Measurements from ENCODE around the gene MYRIP. TPM values are rescaled to one million over a fixed set of nuclear protein-coding genes. Genes with fewer than 3 reads are reported as not detected.

MYRIP gene
- polyA plus RNA-seq, 1 of the 3 experiments (the other 2 are of a cell fraction): 1.2 TPM

DNA sequence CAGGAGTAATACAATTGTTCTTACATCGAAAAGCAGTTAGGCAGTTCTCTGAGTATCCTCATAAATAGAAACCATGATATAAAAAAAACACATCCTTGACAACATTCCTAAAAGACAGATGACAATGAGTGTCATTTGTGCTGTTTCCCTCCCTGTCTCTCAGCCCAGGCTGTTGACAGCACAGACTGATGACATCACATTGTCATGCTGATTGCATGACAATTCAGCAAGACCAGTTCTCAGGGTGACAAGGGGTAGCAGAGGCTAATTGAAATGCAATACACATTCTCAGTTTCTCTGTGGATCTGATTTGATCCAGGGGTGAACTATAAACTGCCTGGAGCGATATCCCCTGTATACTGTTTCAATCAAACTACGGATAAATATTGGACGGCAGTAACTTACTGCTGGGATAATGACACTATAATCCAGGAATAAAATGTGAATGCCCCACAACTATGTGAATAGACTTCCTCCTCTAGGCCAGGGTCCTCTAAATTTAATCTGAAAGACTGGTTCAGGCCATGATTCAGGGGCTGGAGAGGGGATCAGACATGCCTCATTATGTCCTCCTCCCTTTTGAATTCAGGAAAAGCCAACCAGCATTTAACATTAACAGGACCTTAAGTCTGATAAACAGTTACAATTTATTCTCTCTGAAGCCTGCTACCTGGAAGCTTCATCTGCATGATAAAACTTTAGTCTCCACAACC is 483.4 kb downstream of the MYRIP start:
- DNase-seq: no peak
- Histone ChIP-seq H3K9me2 (no peaks in the 10 kb centered on the region), H3K36me3 (replicated peaks in 1 of 2; ENCODE audit: control insufficient read depth in 1 of 2, insufficient read depth in 2 of 2, low read length in 1 of 2) (no peaks in the 10 kb centered on the region), H3K27me3 (ENCODE audit: insufficient read depth) (no peaks in the 10 kb centered on the region), H3K4me2 (no peak overlapping the region), H3K27ac (ENCODE audit: low read depth in 2 of 2, low read length in 1 of 2) (no peak overlapping the region), H3F3A (replicated peaks; ENCODE audit: insufficient read depth) (no peaks in the 10 kb centered on the region), H3K9ac (no peak overlapping the region), H2AFZ (ENCODE audit: low read depth) (no peak overlapping the region), H3K4me1 (ENCODE audit: control insufficient read depth in 1 of 2, insufficient read depth in 2 of 2, low read depth in 1 of 2, low read length in 1 of 2) (peaks cover 0 to 3% of the 10 kb centered on the region in 2 experiments; a peak in 1 of 4 replicates), H3K9me3 (no peaks in the 10 kb centered on the region), H4K20me1 (ENCODE audit: insufficient read depth) (no peaks in the 10 kb centered on the region), H3K79me2 (ENCODE audit: insufficient read depth) (no peaks in the 10 kb centered on the region), H3K4me3 (ENCODE audit: low read depth in 2 of 2, low read length in 1 of 2) (no peak overlapping the region)
- TF ChIP-seq RAD21 (IDR thresholded peaks at IDR 0.05; ENCODE audit: low read length) (no peak), TCF12 (IDR thresholded peaks at IDR 0.05) (no peak), CHD2 (IDR thresholded peaks at IDR 0.05; ENCODE audit: low read length, partially characterized antibody) (no peak), FOXJ3 (CRISPR knock-in tag; IDR thresholded peaks at IDR 0.05) (no peak), MXI1 (IDR thresholded peaks at IDR 0.05; ENCODE audit: low read depth, low read length) (no peak), EP300 (IDR thresholded peaks at IDR 0.05; ENCODE audit: borderline replicate concordance in 1 of 2, low read depth in 1 of 2, low read length in 1 of 2) (no peak), GABPA (IDR thresholded peaks at IDR 0.05; ENCODE audit: low read depth) (no peak), FOSL2 (IDR thresholded peaks at IDR 0.05; ENCODE audit: borderline replicate concordance, low read depth) (no peak), USF1 (IDR thresholded peaks at IDR 0.05; ENCODE audit: borderline replicate concordance, low read depth) (no peak), NFIC (IDR thresholded peaks at IDR 0.05; ENCODE audit: borderline replicate concordance) (no peak), TEAD4 (IDR thresholded peaks at IDR 0.05; ENCODE audit: borderline replicate concordance, insufficient read depth) (no peak), EZH2phosphoT487 (IDR thresholded peaks at IDR 0.05; ENCODE audit: borderline replicate concordance, low read depth) (no peak), JUND (IDR thresholded peaks at IDR 0.05) (no peak), RCOR1 (IDR thresholded peaks at IDR 0.05; ENCODE audit: low read length) (no peak), SIN3A (IDR thresholded peaks at IDR 0.05; ENCODE audit: borderline replicate concordance, low read depth, low read length) (no peak)
- TF ChIP-seq, protein P1, sequence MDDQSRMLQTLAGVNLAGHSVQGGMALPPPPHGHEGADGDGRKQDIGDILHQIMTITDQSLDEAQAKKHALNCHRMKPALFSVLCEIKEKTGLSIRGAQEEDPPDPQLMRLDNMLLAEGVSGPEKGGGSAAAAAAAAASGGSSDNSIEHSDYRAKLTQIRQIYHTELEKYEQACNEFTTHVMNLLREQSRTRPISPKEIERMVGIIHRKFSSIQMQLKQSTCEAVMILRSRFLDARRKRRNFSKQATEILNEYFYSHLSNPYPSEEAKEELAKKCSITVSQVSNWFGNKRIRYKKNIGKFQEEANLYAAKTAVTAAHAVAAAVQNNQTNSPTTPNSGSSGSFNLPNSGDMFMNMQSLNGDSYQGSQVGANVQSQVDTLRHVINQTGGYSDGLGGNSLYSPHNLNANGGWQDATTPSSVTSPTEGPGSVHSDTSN (IDR thresholded peaks at IDR 0.05): no peak
- TF ChIP-seq, protein P2, sequence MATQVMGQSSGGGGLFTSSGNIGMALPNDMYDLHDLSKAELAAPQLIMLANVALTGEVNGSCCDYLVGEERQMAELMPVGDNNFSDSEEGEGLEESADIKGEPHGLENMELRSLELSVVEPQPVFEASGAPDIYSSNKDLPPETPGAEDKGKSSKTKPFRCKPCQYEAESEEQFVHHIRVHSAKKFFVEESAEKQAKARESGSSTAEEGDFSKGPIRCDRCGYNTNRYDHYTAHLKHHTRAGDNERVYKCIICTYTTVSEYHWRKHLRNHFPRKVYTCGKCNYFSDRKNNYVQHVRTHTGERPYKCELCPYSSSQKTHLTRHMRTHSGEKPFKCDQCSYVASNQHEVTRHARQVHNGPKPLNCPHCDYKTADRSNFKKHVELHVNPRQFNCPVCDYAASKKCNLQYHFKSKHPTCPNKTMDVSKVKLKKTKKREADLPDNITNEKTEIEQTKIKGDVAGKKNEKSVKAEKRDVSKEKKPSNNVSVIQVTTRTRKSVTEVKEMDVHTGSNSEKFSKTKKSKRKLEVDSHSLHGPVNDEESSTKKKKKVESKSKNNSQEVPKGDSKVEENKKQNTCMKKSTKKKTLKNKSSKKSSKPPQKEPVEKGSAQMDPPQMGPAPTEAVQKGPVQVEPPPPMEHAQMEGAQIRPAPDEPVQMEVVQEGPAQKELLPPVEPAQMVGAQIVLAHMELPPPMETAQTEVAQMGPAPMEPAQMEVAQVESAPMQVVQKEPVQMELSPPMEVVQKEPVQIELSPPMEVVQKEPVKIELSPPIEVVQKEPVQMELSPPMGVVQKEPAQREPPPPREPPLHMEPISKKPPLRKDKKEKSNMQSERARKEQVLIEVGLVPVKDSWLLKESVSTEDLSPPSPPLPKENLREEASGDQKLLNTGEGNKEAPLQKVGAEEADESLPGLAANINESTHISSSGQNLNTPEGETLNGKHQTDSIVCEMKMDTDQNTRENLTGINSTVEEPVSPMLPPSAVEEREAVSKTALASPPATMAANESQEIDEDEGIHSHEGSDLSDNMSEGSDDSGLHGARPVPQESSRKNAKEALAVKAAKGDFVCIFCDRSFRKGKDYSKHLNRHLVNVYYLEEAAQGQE (IDR thresholded peaks at IDR 0.05; ENCODE audit: low read depth, low read length): no peak
- CTCF ChIA-PET: interaction anchor here (0.7 to 2.2 kb wide), 4 partner anchors 13 to 101 kb away, joined by 3 to 7 read pairs (median 4); partner anchors contain the start of gene EIF1B
- WGBS (ENCODE audit: low lambda C conversion rate): 78% methylated on average over 4 of the region's 4 CpGs
- POLR2A ChIA-PET: no interaction called here

Measured in SK-N-SH (cell line).